Keratinocyte (primary cell): ENCODE results near the gene SLC23A2.

Experiments used
- CTCF ChIP-seq, 3 experiments: IDR thresholded peaks in 1 of 3; conservative IDR thresholded peaks in 1 of 3; optimal IDR thresholded peaks in 1 of 3; 2 replicates in 2 of 3; 3 replicates in 1 of 3; pipeline versions ENCODE3 to v1.5.1; 2011; ENCODE audit warnings: low read length in 3 of 3, mild to moderate bottlenecking in 3 of 3, moderate library complexity in 2 of 3, control low read depth in 1 of 3, inconsistent platforms in 1 of 3; ENCODE audit not compliant: insufficient read depth in 2 of 3; ENCODE audit errors: extremely low read depth in 1 of 3
- EZH2 ChIP-seq: IDR thresholded peaks from one replicate; pipeline ENCODE4 v1.6.1; 2012; ENCODE audit warnings: inconsistent platforms, mild to moderate bottlenecking, low read length, moderate library complexity

- no peak for TF ChIP-seq CTCF (optimal IDR thresholded peaks at IDR 0.05 in 1 of 3, IDR thresholded peaks at IDR 0.05 in 1 of 3, conservative IDR thresholded peaks at IDR 0.05 in 1 of 3; ENCODE audit: extremely low read depth in 1 of 3, insufficient read depth in 2 of 3, low read length in 3 of 3)
- TF ChIP-seq EZH2: no peak
These were observed 124.6 kb downstream of the SLC23A2 start for GRCh38 chr20:4876731-4877130.
